ENCODE measurements around the gene TMEM45B.
"Not testable (repeated sequence)": the region's sequence is repeated elsewhere in the genome, so short reads cannot be mapped to it uniquely, and the experiment has no call there.

Gene TMEM45B

DNA sequence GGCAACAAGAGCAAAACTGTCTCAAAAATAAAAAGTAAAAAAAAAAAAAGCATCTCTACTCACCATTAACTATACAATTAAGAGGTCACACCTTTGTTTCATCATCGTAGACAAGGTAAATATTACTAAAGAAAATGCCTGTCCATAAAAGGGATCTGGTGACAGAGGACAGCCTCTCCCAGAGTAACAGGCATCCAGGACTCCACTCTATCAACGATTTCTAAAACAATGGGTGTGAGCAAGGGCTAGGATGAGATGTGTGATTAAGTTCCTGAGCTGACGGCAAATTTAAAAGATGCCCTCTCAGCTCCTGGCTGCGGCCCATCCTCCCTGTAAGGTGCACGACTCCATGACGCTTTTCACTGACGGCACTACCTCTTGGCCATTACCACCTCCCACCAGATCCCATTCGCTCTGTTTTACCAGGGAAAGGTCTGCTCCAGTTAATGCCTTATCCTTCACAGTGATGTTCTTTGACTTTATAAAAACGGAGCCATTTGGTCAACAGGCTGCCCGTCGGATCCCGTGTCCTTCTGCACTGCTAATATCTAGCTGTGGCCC is 2.3 kb upstream of the TMEM45B start:
- DNase-seq, result no peak

GRCh38 chr11:129814244-129815014 is 1.2 kb upstream of the TMEM45B start:
- DNase-seq, result no peak

DNA sequence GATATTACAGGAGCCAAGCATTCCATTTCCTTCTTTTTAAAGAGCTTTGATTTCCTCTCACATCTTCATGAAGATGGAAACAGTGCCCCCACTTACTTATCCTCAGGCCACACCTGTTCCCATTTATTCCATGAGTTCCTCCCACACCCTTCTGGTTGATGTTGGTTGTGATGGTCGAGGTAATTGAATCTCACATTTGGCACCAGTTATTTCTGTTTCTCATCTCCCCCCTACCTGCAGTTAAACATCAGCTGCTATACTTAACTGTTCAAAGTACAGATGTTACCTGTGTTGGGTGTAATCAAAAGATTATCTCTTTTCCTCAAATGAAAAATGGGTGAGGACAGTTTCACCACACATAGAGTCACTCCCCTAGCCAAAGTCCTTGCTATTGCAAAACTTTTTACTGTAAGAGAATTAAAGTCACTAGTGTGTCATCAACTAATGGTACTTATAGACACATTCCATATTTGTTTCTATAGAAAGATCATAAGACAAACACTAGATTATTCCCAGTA is 1.9 kb downstream of the TMEM45B start:
- no peak for DNase-seq

DNA sequence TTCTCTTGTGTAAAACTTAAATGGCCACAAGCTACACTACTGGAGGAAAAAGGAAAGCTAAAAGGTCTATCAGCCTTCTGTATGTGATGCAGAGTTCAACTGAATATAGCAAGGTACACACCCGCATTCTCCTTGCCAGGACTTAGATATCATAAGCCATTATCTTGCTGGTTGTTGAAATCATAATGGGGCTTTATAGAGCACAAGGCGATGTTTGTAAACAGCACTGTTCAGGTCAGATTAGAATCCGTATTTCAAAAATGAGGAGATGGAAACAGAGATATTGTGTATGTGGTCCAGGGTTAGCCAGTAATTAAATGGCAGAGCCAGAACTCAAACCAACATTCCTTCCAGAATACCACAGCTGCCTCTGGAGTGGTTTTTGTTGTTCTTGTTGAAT is 2.6 kb downstream of the TMEM45B start:
- DNase-seq, result not testable (repeated sequence)

- DNase-seq, result no peak
Measured at GRCh38 chr11:129819237-129819636, 3.6 kb downstream of the TMEM45B start.

DNA sequence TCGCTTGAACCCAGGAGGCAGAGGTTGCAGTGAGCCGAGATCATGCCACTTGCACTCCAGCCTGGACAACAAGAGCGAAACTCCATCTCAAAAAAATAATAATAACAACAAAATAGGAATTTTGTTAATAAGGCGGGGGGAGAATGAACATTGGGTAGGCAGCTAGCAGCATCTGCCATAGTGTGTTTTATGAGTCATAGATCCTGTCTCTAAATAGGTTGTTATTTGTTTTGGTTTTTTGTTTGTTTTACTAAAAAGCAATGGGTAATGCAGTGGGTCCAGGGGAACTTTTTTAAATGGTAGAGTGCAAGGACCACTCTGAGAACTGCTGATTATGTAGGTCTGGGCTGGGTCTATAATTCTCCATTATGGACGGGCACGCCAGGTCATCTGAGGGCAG is 4.6 kb downstream of the TMEM45B start:
- DNase-seq, result not testable (repeated sequence)

- not testable (repeated sequence) for DNase-seq
Measured at GRCh38 chr11:129823281-129823680, 7.6 kb downstream of the TMEM45B start.

- not testable (repeated sequence) for DNase-seq
Measured at GRCh38 chr11:129823799-129824198, 8.2 kb downstream of the TMEM45B start.

GRCh38 chr11:129825380-129825779 is 9.7 kb downstream of the TMEM45B start:
- DNase-seq, result no peak

- peak; percentile 78 for DNase-seq
Measured at GRCh38 chr11:129828301-129828836, 12.7 kb downstream of the TMEM45B start.

DNA sequence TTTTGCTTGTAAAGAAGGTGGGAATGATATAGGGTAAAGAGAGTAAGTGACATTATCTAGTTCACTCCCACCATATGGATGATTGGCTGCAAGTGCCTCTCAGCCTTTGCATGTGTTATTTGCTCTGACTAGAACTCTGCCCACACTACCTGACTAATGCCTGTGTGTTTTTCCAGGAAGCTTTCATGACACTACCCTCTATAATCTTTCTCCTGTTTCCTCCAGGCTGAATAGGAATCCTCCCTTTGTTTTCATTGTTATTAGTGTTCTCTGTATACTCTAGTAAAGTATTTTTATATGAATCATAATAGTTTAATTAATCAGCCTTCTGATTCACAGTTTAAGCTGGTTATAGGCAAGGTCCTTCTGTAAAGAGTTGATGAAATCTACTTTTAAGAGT is 13.8 kb downstream of the TMEM45B start:
- not testable (repeated sequence) for DNase-seq

- not testable (repeated sequence) for DNase-seq
Measured at GRCh38 chr11:129831227-129831626, 15.6 kb downstream of the TMEM45B start.

DNA sequence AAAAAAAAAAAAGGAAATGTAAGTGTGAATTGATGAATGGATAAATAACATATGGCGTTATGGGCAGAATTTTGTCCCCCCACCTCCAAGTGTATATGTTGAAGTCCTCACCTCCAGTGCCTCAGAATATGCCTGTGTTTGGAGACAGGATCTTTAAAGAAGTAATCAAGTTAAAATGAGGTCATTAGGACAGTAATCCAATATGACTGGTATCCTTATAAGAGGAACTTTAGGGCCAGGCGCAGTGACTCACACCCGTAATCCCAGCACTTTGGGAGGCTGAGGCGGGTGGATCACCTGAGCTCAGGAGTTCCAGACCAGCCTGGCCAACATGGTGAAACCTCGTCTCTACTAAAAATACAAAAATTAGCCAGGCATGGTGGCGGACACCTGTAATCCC is 17.6 kb downstream of the TMEM45B start:
- not testable (repeated sequence) for DNase-seq

- not testable (repeated sequence) for DNase-seq
Measured at GRCh38 chr11:129836423-129836891, 20.8 kb downstream of the TMEM45B start.

GRCh38 chr11:129836979-129837378 is 21.3 kb downstream of the TMEM45B start:
- no peak for DNase-seq

DNA sequence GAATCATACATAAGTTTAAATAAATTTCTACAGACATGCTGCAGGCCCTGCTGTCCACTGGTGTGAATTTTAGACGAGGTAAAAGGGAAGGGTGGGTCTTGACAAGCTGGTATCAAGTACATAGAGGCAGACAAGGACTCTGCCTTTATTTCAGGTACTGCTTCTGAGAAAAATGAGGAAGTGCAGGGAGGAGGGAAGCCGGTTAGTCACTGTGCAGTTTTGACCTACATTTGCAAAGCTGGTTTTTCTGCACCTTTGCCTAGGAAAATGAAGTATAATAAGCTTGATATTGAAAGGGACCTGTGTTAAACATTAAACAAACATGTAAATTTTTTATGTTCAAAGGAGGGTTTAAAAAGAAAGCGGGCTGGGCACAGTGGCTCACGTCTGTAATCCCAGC is 24.6 kb downstream of the TMEM45B start:
- no peak for DNase-seq

GRCh38 chr11:129842138-129842537 is 26.5 kb downstream of the TMEM45B start:
- DNase-seq, result no peak

GRCh38 chr11:129846508-129847335 is 31.1 kb downstream of the TMEM45B start:
- DNase-seq, result peak; percentile 30

DNA sequence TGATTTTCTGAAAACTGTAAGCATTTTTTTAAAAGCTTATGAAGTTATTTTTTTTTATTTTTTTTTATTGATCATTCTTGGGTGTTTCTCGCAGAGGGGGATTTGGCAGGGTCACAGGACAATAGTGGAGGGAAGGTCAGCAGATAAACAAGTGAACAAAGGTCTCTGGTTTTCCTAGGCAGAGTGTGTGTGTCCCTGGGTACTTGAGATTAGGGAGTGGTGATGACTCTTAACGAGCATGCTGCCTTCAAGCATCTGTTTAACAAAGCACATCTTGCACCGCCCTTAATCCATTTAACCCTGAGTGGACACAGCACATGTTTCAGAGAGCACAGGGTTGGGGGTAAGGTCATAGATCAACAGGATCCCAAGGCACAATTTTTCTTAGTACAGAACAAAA is 31.7 kb downstream of the TMEM45B start:
- DNase-seq, result not testable (repeated sequence)

GRCh38 chr11:129849447-129850130 is 33.9 kb downstream of the TMEM45B start:
- DNase-seq, result no peak

DNA sequence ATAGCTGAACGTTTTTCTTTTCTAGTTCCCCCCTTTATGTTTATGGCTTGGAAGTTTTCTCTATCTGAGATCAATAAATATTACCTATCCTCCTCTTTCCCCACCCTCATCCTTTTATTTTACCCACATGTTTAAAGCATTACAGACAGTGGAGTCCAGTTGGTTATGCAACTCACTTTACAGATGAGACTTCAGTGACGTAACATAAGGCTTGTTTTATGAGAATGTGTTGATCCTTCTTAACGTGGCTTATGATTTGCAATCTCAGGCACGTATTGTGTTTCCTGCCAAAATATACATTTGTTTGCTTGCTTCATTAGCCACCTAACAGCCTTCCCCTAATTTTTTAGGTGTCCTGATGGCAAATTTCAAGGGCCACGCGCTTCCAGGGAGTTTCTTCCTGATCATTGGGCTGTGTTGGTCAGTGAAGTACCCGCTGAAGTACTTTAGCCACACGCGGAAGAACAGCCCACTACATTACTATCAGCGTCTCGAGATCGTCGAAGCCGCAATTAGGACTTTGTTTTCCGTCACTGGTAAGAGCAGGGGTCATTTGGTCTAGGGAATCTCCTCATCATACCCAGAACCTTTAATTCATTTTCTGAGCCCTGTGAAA is 36.6 kb downstream of the TMEM45B start:
- no peak for DNase-seq
